ENCODE measurements around the gene CDO1.
"Not testable (repeated sequence)": the region's sequence is repeated elsewhere in the genome, so short reads cannot be mapped to it uniquely, and the experiment has no call there.

Gene CDO1

GRCh38 chr5:115831163-115831768 lies 14.8 kb upstream of the CDO1 start:
- DNase-seq (ENCODE audit: low read depth in 4 of 4, low spot score in 1 of 4), result no peak

GRCh38 chr5:115829913-115830312 lies 13.5 kb upstream of the CDO1 start:
- no peak for DNase-seq (ENCODE audit: low read depth in 4 of 4, low spot score in 1 of 4)

GRCh38 chr5:115825948-115826347 lies 9.5 kb upstream of the CDO1 start:
- DNase-seq (ENCODE audit: low read depth in 4 of 4, low spot score in 1 of 4), result no peak

- DNase-seq (ENCODE audit: low read depth in 4 of 4, low spot score in 1 of 4), result not testable (repeated sequence)
Measured at GRCh38 chr5:115824983-115825382, 8.5 kb upstream of the CDO1 start.

GRCh38 chr5:115820846-115821245 lies 4.4 kb upstream of the CDO1 start:
- no peak for DNase-seq (ENCODE audit: low read depth in 4 of 4, low spot score in 1 of 4)

- DNase-seq (ENCODE audit: low read depth in 4 of 4, low spot score in 1 of 4), result no peak
Measured at GRCh38 chr5:115818821-115819220, 2.4 kb upstream of the CDO1 start.

- no peak for DNase-seq (ENCODE audit: low read depth in 4 of 4, low spot score in 1 of 4)
Measured at GRCh38 chr5:115817386-115817785, 927 bp upstream of the CDO1 start.

- DNase-seq (ENCODE audit: low read depth in 4 of 4, low spot score in 1 of 4), result no peak
Measured at GRCh38 chr5:115815693-115816225, 700 bp downstream of the CDO1 start.

GRCh38 chr5:115815006-115815692 lies 1.3 kb downstream of the CDO1 start:
- no peak for DNase-seq (ENCODE audit: low read depth in 4 of 4, low spot score in 1 of 4)

GRCh38 chr5:115813719-115814118 lies 2.7 kb downstream of the CDO1 start:
- no peak for DNase-seq (ENCODE audit: low read depth in 4 of 4, low spot score in 1 of 4)

- DNase-seq (ENCODE audit: low read depth in 4 of 4, low spot score in 1 of 4), result no peak
Measured at GRCh38 chr5:115812372-115812771, 4.1 kb downstream of the CDO1 start.

GRCh38 chr5:115811406-115811805 lies 5.1 kb downstream of the CDO1 start:
- DNase-seq (ENCODE audit: low read depth in 4 of 4, low spot score in 1 of 4), result no peak

GRCh38 chr5:115810761-115811160 lies 5.7 kb downstream of the CDO1 start:
- DNase-seq (ENCODE audit: low read depth in 4 of 4, low spot score in 1 of 4), result no peak

- DNase-seq (ENCODE audit: low read depth in 4 of 4, low spot score in 1 of 4), result no peak
Measured at GRCh38 chr5:115809946-115810345, 6.5 kb downstream of the CDO1 start.

GRCh38 chr5:115808066-115808465 lies 8.4 kb downstream of the CDO1 start:
- DNase-seq (ENCODE audit: low read depth in 4 of 4, low spot score in 1 of 4), result not testable (repeated sequence)

GRCh38 chr5:115807654-115808052 lies 8.8 kb downstream of the CDO1 start:
- DNase-seq (ENCODE audit: low read depth in 4 of 4, low spot score in 1 of 4), result no peak

- no peak for DNase-seq (ENCODE audit: low read depth in 4 of 4, low spot score in 1 of 4)
Measured at GRCh38 chr5:115806986-115807653, 9.3 kb downstream of the CDO1 start.

- no peak for DNase-seq (ENCODE audit: low read depth in 4 of 4, low spot score in 1 of 4)
Measured at GRCh38 chr5:115801984-115802383, 14.5 kb downstream of the CDO1 start.

GRCh38 chr5:115801152-115801551 lies 15.3 kb downstream of the CDO1 start:
- DNase-seq (ENCODE audit: low read depth in 4 of 4, low spot score in 1 of 4), result no peak

- no peak for DNase-seq (ENCODE audit: low read depth in 4 of 4, low spot score in 1 of 4)
Measured at GRCh38 chr5:115800108-115800507, 16.4 kb downstream of the CDO1 start.

GRCh38 chr5:115798252-115798651 lies 18.2 kb downstream of the CDO1 start:
- no peak for DNase-seq (ENCODE audit: low read depth in 4 of 4, low spot score in 1 of 4)

GRCh38 chr5:115796656-115797055 lies 19.8 kb downstream of the CDO1 start:
- DNase-seq (ENCODE audit: low read depth in 4 of 4, low spot score in 1 of 4), result no peak
